ENCODE data around the gene CCL26. TPM values are rescaled to one million over a fixed set of nuclear protein-coding genes. Genes with fewer than 3 reads are reported as not detected.

Gene CCL26
- total RNA-seq = not detected

GRCh38 chr7:75772081-75773077 is at the start of gene CCL26:
TSS of gene CCL26 (minus strand) at chr7:75772211. CDS start at chr7:75772176, 35 bp downstream.
- CTCF ChIA-PET = no interaction called here
- peaks cover 19% of the 10 kb centered on the region for H3K4me1 Mint-ChIP-seq (ENCODE audit: low read depth)
- H3K27ac Mint-ChIP-seq = no peak within 1 kb of the TSS

GRCh38 chr7:75820688-75821087 is 48.7 kb upstream of the CCL26 start:
- POLR2A ChIA-PET = no interaction called here
- Mint-ChIP-seq H3K4me3 (no peak overlapping the region), H3K27me3 (ENCODE audit: low read depth) (peaks cover 3% of the 10 kb centered on the region), H3K9me3 (ENCODE audit: insufficient read depth) (no peaks in the 10 kb centered on the region), H3K4me1 (ENCODE audit: low read depth) (no peaks in the 10 kb centered on the region), H3K27ac (no peak overlapping the region), H3K36me3 (ENCODE audit: low read depth) (no peaks in the 10 kb centered on the region)
- ATAC-seq = no peak
- CTCF ChIA-PET = no interaction called here
- DNase-seq = no peak

More at GRCh38 chr7:75772081-75773077, at the start of gene CCL26:
- POLR2A ChIA-PET = no interaction called here
- H3K9me3 Mint-ChIP-seq (ENCODE audit: insufficient read depth) = no peaks in the 10 kb centered on the region
- no peak for ATAC-seq
- no peaks in the 10 kb centered on the region for H3K27me3 Mint-ChIP-seq (ENCODE audit: low read depth)
- no peaks in the 10 kb centered on the region for H3K36me3 Mint-ChIP-seq (ENCODE audit: low read depth)
- no peak within 1 kb of the TSS for H3K4me3 Mint-ChIP-seq
- DNase-seq = no peak

- Mint-ChIP-seq H3K4me1 (ENCODE audit: low read depth) (no peaks in the 10 kb centered on the region), H3K4me3 (no peak overlapping the region), H3K9me3 (ENCODE audit: insufficient read depth) (no peaks in the 10 kb centered on the region), H3K27me3 (ENCODE audit: low read depth) (peaks cover 3% of the 10 kb centered on the region), H3K27ac (no peak overlapping the region), H3K36me3 (ENCODE audit: low read depth) (no peaks in the 10 kb centered on the region)
- DNase-seq (no peak), ATAC-seq (no peak)
- ChIA-PET CTCF (no interaction called here), POLR2A (no interaction called here)
These were observed 47.7 kb upstream of the CCL26 start for GRCh38 chr7:75819711-75820110.

GRCh38 chr7:75818472-75818871 is 46.5 kb upstream of the CCL26 start:
- Mint-ChIP-seq H3K4me1 (ENCODE audit: low read depth) (no peaks in the 10 kb centered on the region), H3K27me3 (ENCODE audit: low read depth) (peaks cover 3% of the 10 kb centered on the region), H3K9me3 (ENCODE audit: insufficient read depth) (no peaks in the 10 kb centered on the region), H3K4me3 (no peak overlapping the region), H3K36me3 (ENCODE audit: low read depth) (no peaks in the 10 kb centered on the region), H3K27ac (no peak overlapping the region)
- DNase-seq = no peak
- ChIA-PET CTCF (no interaction called here), POLR2A (no interaction called here)
- ATAC-seq = no peak

GRCh38 chr7:75817116-75817515 is 45.1 kb upstream of the CCL26 start:
- CTCF ChIA-PET = no interaction called here
- H3K9me3 Mint-ChIP-seq (ENCODE audit: insufficient read depth) = no peaks in the 10 kb centered on the region
- no peak for ATAC-seq

GRCh38 chr7:75815418-75816064 is 43.5 kb upstream of the CCL26 start:
- CTCF ChIA-PET = interaction anchor here (0.7 kb wide), 1 partner anchor 57 kb away, joined by 3 read pairs; no protein-coding TSS in a partner anchor
- Mint-ChIP-seq H3K27me3 (ENCODE audit: low read depth) (peaks cover under 1% of the 10 kb centered on the region), H3K27ac (no peak overlapping the region), H3K4me3 (no peak overlapping the region), H3K4me1 (ENCODE audit: low read depth) (no peaks in the 10 kb centered on the region), H3K36me3 (ENCODE audit: low read depth) (no peaks in the 10 kb centered on the region), H3K9me3 (ENCODE audit: insufficient read depth) (no peaks in the 10 kb centered on the region)
- ATAC-seq (no peak), DNase-seq (no peak)
- POLR2A ChIA-PET = no interaction called here

More at GRCh38 chr7:75817116-75817515, 45.1 kb upstream of the CCL26 start:
- no peak overlapping the region for H3K4me3 Mint-ChIP-seq
- H3K4me1 Mint-ChIP-seq (ENCODE audit: low read depth) = no peaks in the 10 kb centered on the region
- no peaks in the 10 kb centered on the region for H3K36me3 Mint-ChIP-seq (ENCODE audit: low read depth)
- no peak overlapping the region for H3K27ac Mint-ChIP-seq
- POLR2A ChIA-PET = no interaction called here
- DNase-seq = no peak
- peaks cover 3% of the 10 kb centered on the region for H3K27me3 Mint-ChIP-seq (ENCODE audit: low read depth)

GRCh38 chr7:75814407-75814947 is 42.5 kb upstream of the CCL26 start:
- CTCF ChIA-PET = interaction anchor here (0.7 kb wide), 1 partner anchor 56 kb away, joined by 3 read pairs; no protein-coding TSS in a partner anchor
- ATAC-seq (no peak), DNase-seq (no peak)
- no peaks in the 10 kb centered on the region for H3K36me3 Mint-ChIP-seq (ENCODE audit: low read depth)
- no peaks in the 10 kb centered on the region for H3K9me3 Mint-ChIP-seq (ENCODE audit: insufficient read depth)
- POLR2A ChIA-PET = no interaction called here
- no peaks in the 10 kb centered on the region for H3K27me3 Mint-ChIP-seq (ENCODE audit: low read depth)
- no peak overlapping the region for H3K27ac Mint-ChIP-seq
- no peak overlapping the region for H3K4me3 Mint-ChIP-seq
- no peaks in the 10 kb centered on the region for H3K4me1 Mint-ChIP-seq (ENCODE audit: low read depth)

GRCh38 chr7:75813781-75814236 is 41.8 kb upstream of the CCL26 start, which contains the start of gene CCL24:
TSS of gene CCL24 (minus strand) at chr7:75813806. CDS start at chr7:75813715, 91 bp downstream.
- CTCF ChIA-PET = no interaction called here
- no peak for DNase-seq
- Mint-ChIP-seq H3K27ac (no peak within 1 kb of the TSS), H3K36me3 (ENCODE audit: low read depth) (no peaks in the 10 kb centered on the region), H3K27me3 (ENCODE audit: low read depth) (no peaks in the 10 kb centered on the region), H3K9me3 (ENCODE audit: insufficient read depth) (no peaks in the 10 kb centered on the region), H3K4me1 (ENCODE audit: low read depth) (no peaks in the 10 kb centered on the region), H3K4me3 (no peak within 1 kb of the TSS)
- ATAC-seq = no peak
- POLR2A ChIA-PET = no interaction called here

- no peak for ATAC-seq
- peaks cover 3% of the 10 kb centered on the region for H3K9me3 Mint-ChIP-seq (ENCODE audit: insufficient read depth)
These were observed 41.1 kb upstream of the CCL26 start for GRCh38 chr7:75813084-75813483.

GRCh38 chr7:75811894-75812678 is 40.1 kb upstream of the CCL26 start:
- ChIA-PET POLR2A (no interaction called here), CTCF (no interaction called here)
- Mint-ChIP-seq H3K9me3 (ENCODE audit: insufficient read depth) (peaks cover 13% of the 10 kb centered on the region), H3K4me3 (no peak overlapping the region), H3K4me1 (ENCODE audit: low read depth) (no peaks in the 10 kb centered on the region), H3K27me3 (ENCODE audit: low read depth) (no peaks in the 10 kb centered on the region), H3K27ac (no peak overlapping the region), H3K36me3 (ENCODE audit: low read depth) (no peaks in the 10 kb centered on the region)
- no peak for DNase-seq
- no peak for ATAC-seq

More at GRCh38 chr7:75813084-75813483, 41.1 kb upstream of the CCL26 start:
- DNase-seq = no peak
- H3K27ac Mint-ChIP-seq = no peak overlapping the region
- no peaks in the 10 kb centered on the region for H3K27me3 Mint-ChIP-seq (ENCODE audit: low read depth)
- no peaks in the 10 kb centered on the region for H3K4me1 Mint-ChIP-seq (ENCODE audit: low read depth)
- ChIA-PET CTCF (no interaction called here), POLR2A (no interaction called here)
- no peaks in the 10 kb centered on the region for H3K36me3 Mint-ChIP-seq (ENCODE audit: low read depth)
- no peak overlapping the region for H3K4me3 Mint-ChIP-seq

GRCh38 chr7:75809396-75809795 is 37.4 kb upstream of the CCL26 start:
- H3K4me3 Mint-ChIP-seq = no peak overlapping the region
- DNase-seq = no peak
- H3K4me1 Mint-ChIP-seq (ENCODE audit: low read depth) = no peaks in the 10 kb centered on the region
- H3K9me3 Mint-ChIP-seq (ENCODE audit: insufficient read depth) = peaks cover 20% of the 10 kb centered on the region
- no peak for ATAC-seq
- ChIA-PET CTCF (no interaction called here), POLR2A (no interaction called here)
- no peaks in the 10 kb centered on the region for H3K27me3 Mint-ChIP-seq (ENCODE audit: low read depth)
- no peaks in the 10 kb centered on the region for H3K36me3 Mint-ChIP-seq (ENCODE audit: low read depth)
- H3K27ac Mint-ChIP-seq = no peak overlapping the region
